HG03432 (cell line): ENCODE results near the gene PLXNA3.
"Not testable (repeated sequence)": the region's sequence is repeated elsewhere in the genome, so short reads cannot be mapped to it uniquely, and the experiment has no call there.

Experiments used
- ATAC-seq: cut with Tn5 transposase; IDR thresholded peaks from one replicate; pipeline ENCODE4 v1.9.1; 2021; ENCODE audit warnings: mild to moderate bottlenecking, moderate library complexity; ENCODE audit not compliant: unreplicated experiment

Gene PLXNA3

GRCh38 chrX:154495472-154495922 lies 37.4 kb downstream of the PLXNA3 start:
- no peak for ATAC-seq

DNA sequence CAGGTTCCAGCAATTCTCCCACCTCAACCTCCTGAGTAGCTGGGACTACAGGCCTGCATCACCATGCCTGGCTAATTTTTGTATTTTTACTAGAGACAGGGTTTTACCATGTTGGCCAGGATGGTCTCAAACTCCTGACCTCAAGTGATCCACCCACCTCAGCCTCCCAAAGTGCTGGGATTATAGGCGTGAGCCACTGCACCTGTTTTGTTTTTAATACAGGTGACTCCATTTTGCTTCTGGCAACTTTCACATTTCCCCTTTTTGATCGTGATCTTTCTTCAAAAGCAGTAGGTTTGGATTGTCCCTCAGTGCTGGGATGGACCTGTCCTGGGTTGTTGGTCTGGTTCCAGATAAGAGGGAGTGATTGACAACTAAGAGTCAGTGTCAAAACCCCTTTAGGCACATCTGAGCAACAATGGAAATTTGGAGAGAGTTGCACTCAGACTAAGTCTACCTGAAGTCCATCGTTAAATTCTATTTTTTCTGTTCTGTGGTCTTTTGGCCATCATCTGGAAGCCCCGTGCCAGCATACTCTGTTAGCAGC lies 38.6 kb downstream of the PLXNA3 start:
- not testable (repeated sequence) for ATAC-seq

DNA sequence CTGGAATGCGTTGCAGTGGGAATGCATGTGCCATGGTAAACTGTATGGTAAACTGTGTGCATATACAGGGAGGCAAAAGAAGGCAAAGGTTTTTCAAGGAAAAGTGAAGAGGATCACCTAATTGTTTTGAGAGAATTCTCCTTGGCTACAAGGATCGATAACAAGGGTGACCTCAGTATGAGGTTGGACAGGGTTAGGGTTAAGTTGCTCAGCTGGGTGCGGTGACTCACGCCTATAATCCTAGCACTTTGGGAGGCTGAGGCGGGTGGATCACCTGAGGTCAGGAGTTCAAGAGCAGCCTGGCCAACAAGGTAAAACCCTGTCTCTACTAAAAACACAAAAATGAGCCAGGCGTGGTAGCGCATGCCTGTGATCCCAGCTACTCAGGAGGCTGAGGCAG lies 43.3 kb downstream of the PLXNA3 start:
- not testable (repeated sequence) for ATAC-seq

- no peak for ATAC-seq
Observed at GRCh38 chrX:154502098-154502497, 44.0 kb downstream of the PLXNA3 start.

GRCh38 chrX:154502989-154503388 lies 44.9 kb downstream of the PLXNA3 start:
- no peak for ATAC-seq

GRCh38 chrX:154505734-154506133 lies 47.7 kb downstream of the PLXNA3 start:
- no peak for ATAC-seq

GRCh38 chrX:154506483-154507332 lies 48.6 kb downstream of the PLXNA3 start:
- ATAC-seq = no peak

DNA sequence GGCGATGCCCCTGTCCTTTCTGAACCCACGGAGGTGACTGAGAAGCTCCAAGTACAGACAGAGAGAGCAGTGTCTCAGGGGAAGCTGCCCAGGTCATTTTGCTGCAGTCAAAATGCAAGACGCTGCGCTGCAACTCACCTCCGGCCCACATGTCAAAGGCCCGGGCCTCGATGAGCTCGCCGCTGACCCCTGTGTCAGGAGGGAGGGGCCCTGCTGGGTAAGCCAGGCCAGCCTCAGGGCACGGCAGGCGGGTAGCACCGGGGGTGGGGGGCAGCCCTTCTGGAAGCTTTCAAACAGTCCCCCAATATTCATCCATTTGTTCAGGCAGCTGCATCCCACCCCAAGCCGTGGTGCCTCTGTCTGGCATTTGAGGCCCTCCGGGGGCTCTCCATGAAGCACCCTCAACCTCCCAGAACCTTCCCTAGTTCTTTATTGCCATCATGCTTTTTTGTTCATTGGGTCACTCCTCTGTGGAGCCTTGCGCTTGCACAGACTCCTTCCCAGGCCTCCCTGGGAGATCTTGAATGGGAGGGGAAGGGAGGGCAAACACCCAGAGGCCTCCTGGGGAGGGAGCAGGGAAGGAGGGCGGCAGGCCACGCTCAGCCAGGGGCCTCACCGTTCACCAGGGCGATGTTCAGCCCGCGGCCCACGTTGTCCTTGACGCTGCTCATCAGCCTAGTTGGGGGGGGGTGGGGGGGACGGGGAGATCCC lies 49.7 kb downstream of the PLXNA3 start:
- ATAC-seq = no peak

DNA sequence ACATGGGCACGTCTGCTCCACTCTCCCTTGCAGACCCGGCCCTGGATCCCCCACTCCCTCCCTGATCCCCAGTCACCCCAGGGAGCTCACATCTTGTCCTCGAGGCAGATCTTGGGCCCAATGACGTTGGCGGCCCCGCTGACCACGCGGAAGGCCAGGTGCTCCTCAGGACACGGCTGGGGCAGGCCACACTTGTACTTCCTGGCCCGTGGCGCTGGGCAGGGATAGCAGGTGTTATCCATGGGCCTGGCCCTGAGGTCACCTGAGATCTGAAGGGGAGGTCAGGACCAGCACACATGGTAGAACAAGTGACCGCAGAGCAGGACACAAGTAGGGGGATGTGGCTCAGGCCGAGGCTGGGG lies 50.3 kb downstream of the PLXNA3 start:
- no peak for ATAC-seq

- no peak for ATAC-seq
Observed at GRCh38 chrX:154509455-154509854, 51.4 kb downstream of the PLXNA3 start.

GRCh38 chrX:154511761-154512160 lies 53.7 kb downstream of the PLXNA3 start:
- ATAC-seq = no peak

DNA sequence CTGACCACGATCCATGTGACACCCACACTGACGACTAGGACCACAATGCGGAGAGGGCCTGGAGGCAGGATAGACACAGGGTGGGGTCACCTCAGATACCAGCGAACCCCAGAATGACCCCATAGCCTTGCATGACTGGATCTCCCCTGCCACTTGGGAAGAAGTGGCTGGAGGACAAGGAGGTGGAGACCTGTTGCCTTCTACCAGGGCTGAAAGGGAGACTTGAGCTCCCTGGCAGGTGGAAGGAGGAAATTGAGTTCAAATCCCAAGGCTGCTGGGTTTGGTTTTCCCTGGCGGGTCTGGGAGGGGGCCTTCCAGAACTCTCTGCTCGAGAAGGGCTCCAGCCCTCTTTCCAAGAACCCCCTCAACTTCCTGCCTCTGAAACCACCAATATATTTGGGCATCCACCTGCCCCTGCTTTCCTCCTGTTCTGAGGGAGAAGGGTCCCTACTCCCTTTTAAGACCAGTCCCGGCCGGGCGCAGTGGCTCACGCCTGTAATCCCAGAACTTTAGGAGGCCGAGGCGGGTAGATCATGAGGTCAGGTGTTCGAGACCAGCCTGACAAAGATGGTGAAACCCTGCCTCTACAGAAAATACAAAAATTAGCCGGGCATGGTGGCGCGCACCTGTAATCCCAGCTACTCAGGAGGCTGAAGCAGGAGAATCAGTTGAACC lies 54.9 kb downstream of the PLXNA3 start:
- ATAC-seq = no peak

GRCh38 chrX:154513716-154514115 lies 55.6 kb downstream of the PLXNA3 start:
- no peak for ATAC-seq

DNA sequence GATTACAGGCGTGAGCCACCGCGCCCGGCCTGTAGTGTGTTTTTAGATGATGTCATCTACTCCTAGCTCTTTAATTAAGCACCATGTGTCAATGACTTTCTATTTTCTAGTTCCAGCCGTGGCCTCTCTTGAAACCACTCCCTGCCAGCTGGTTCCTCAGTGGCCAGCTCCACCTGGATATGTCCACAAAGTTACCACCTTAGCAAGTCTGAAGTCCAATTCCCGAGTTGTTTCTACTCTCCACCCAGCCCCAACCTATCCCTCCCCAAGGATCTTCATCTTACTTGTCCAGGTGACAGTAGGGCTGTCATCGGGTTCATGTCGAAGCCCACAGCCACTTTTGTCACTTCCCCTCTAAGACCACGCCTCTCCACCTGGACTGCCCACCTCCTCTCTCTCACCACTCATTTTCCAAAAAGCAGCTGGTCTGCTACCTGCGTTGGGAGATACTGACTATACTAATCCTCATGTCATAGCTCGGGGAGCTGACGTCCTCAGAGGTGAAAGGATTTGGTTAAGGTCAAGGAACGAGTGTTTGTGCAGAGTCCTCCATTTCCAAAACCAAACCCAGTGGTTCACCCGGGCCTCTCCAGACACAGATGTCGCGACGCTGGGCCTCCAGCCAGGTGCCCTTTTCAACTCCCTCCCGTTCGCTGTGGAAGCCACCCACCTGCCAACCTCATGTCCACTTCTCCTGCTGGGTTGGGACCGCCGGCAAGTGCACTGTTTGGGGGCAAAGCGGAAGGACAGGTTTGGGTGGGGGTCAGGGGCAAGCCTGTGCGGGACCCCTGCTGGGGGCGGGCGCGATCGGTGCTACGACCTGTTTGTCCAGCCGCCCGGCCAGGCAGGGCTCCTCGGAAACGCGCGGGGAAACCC lies 57.2 kb downstream of the PLXNA3 start:
- peak; percentile 5 for ATAC-seq

DNA sequence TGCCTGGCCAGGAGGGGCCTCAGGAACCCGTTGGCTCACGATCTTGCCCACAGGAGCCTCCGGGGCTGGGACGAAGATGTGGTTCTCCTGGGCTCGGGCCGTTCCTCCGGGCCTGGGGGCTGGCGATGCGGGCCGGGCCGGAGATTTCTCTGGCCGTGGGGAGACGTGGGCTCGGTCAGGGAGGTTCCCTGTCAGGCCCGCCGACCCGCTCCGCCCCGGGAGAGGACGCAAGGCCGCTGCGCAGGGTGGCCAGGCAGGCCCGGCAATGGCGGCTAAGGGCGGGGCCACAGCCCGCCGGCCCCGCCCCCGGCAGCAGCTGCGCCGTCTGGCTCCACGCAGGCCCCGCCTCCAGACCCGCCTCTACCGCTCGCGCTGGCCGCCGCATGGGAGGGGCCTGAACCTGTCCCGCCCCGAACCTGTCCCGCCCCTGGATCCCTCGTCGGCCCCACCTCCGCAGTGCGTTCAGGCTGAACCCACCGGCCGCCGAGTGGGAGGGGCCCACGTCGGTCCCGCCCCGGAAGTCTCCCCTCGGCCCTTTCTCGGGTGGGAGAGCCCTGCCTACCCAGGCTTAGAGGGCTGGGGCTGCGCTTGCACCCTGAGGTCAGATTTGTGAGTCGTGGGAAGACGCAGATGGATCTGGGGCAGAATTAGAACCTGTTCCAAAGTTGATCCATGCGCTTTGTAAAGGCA lies 58.0 kb downstream of the PLXNA3 start, which contains the start of gene FAM3A:
Gene FAM3A, minus strand, starts transcription at position 267 of the 690 bp plus-strand sequence. CDS start 460 bp downstream, outside the sequence.
- ATAC-seq = peak; percentile 92

GRCh38 chrX:154516656-154517100 lies 58.6 kb downstream of the PLXNA3 start:
- no peak for ATAC-seq

DNA sequence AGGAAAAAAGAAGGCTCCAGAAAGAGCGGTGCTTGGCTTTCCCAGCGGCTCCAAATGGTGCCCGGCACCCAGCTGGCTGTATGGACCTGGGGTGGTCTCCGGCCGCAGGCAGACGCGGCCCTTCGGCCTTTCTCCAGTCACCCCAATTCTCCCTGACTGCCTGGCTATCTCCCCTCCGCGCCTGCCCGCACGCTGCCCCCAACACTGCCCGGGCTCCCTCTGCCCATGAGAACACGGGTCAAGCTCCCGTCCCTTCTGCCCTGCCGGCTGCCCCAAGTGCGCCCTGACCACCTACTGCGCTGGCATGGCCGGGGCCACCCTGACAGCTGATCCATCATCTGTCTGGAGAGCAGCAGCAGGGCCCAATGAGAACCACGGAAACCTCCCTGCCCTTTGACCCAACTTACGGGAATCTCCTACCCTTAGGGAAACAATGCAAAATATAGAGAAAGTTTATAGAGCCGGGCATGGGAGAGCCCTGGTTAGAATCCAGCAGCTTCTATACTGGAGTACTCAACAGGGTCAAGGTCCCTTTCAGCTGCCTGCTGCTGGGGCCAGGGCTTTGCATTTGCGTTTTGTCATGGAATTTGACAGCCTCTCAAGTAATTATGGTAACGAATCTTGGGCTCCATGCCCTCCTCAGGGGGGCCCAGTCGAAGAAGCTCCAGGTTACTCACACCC lies 59.2 kb downstream of the PLXNA3 start:
- ATAC-seq = no peak

DNA sequence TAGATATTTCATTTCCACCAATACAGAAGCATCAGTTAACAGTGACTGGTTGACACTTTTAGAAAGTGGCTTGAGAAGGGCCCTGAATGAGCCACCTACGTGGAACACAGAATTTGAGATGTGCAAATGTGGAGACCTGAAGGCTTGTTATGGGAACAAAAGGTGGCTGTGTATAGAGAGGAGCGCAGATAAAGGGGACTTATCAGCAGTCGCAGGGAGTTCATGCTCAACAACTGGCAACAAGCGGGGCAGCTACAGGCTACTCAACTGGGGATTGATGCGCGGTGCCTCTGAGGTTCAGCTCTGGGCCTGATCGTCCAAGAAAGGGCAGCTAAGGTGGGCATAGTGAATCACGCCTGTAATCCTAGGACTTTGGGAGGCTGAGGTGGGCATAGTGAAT lies 61.3 kb downstream of the PLXNA3 start:
- no peak for ATAC-seq
